Lower leg skin (tissue), 3 donors: ENCODE data around the gene MLLT3.

Source experiments
- POLR2A ChIP-seq, 2 donors: fragments of 450-650 bp; IDR thresholded peaks; one replicate each; pipeline ENCODE4 v1.6.1; 2016 to 2017; ENCODE audit warnings: antibody characterized with exemption in 2 of 2, mild to moderate bottlenecking in 1 of 2, moderate library complexity in 1 of 2
- TF ChIP-seq, protein P1 (sequence below), 3 donors: fragments of 450-650 bp; IDR thresholded peaks; one replicate each; pipeline ENCODE4 v1.5.1; 2016; ENCODE audit warnings: antibody characterized with exemption in 3 of 3, mild to moderate bottlenecking in 3 of 3, moderate library complexity in 2 of 3

DNA sequence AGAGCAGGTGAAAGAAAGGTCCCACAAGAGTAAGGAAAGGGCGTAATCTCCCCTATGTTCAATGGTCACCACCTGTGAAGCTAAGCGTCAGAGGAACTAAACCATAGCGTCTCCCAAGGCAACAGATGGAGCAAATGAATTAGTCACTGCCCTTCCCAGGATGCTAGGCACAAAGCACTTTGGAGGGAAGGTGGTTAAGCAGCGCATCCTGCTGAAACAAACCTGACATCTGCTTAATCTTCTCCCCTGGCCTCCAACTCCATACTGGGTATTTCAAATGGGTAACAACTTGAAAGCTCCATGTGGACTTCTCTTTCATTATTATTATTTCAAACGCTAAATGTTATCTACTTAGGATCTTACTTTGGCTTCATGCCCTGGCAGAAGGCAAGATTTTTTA is 227.3 kb downstream of the MLLT3 start:
- TF ChIP-seq, protein P1, sequence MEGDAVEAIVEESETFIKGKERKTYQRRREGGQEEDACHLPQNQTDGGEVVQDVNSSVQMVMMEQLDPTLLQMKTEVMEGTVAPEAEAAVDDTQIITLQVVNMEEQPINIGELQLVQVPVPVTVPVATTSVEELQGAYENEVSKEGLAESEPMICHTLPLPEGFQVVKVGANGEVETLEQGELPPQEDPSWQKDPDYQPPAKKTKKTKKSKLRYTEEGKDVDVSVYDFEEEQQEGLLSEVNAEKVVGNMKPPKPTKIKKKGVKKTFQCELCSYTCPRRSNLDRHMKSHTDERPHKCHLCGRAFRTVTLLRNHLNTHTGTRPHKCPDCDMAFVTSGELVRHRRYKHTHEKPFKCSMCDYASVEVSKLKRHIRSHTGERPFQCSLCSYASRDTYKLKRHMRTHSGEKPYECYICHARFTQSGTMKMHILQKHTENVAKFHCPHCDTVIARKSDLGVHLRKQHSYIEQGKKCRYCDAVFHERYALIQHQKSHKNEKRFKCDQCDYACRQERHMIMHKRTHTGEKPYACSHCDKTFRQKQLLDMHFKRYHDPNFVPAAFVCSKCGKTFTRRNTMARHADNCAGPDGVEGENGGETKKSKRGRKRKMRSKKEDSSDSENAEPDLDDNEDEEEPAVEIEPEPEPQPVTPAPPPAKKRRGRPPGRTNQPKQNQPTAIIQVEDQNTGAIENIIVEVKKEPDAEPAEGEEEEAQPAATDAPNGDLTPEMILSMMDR (IDR thresholded peaks at IDR 0.05): no peak
- TF ChIP-seq POLR2A (IDR thresholded peaks at IDR 0.05): no peak
